ENCODE results near the gene EMC7.

DNA sequence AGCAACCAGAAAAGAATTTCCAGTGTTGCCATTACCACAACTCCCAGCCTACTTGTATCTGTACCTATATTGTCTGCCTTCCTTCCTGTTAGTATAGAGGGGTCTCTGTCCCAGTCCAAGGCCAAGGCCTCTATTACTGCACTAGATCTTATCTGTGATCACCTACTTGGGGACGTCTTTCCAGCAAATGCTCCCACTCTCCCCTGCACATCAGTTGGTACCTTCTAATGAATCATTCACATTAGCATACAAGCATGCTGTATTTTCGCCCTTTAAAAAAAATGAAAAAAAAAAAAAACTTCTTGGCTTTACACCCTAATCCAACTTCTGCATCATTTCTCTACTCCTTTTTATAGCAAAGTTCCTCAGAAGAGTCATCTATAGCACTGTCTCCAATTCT, 57.8 kb downstream of the EMC7 start:
- TF ChIP-seq CTCF (IDR thresholded peaks at IDR 0.05; ENCODE audit: insufficient read depth, low read length) (no peak), POLR2AphosphoS5 (IDR thresholded peaks at IDR 0.05; ENCODE audit: low read depth) (no peak)
